GM18519 (cell line): ENCODE measurements around the gene RNF26.

Experiments
- ATAC-seq: cut with Tn5 transposase; IDR thresholded peaks from one replicate; pipeline ENCODE4 v1.9.1; 2021; ENCODE audit warnings: mild to moderate bottlenecking, moderate library complexity; ENCODE audit not compliant: unreplicated experiment, low FRiP score

The RNF26 gene

DNA sequence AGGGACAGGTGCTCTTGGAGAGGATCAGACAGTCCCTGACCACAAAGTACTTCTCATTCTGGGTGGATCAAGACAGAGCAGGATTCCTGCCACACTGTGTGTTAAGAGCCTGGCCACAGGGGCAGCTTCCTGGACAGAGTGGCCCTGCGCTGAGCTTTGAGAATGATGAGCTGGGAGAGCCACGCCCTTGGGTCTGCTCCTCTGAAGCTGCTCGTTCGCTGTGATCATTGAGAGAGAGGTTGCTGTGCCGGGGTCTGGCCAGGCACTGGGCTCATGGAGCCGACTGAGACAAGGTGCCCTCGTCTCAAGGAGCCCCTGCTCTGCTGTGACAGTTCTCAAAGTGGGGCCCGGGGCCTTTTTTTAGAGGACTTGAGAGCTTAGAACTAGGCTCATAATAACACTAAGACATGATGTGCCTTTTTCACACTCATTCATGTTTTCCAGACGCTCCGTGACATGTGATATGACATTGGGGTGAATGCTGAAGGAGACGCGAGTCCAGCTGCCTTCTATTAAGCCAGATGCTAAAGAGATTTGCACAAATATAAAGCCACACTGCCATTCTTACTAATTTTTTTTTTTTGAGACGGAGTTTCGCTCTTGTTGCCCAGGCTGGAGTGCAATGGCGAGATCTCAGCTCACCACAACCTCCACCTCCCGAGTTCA lies 13.7 kb downstream of the RNF26 start:
- no peak for ATAC-seq

DNA sequence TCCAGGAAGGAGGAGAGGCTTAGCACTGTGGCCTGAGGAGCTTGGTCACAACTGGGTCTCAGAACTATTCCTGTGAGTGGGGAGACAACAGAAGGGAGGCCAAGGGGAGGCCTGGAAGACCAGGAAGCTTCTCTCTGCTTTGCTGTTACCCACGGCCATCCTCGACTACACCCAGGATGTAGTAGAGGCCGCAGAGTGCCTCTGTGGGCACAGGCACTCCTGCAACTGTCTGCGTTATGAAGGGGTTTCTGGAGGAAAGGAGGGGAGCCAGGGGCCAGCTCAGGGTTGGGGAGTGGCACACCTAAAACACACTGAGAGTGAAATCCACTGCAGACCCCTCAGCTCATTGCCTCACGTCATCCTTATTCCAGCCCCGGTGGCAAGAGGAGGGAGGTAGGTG lies 16.0 kb downstream of the RNF26 start:
- no peak for ATAC-seq

DNA sequence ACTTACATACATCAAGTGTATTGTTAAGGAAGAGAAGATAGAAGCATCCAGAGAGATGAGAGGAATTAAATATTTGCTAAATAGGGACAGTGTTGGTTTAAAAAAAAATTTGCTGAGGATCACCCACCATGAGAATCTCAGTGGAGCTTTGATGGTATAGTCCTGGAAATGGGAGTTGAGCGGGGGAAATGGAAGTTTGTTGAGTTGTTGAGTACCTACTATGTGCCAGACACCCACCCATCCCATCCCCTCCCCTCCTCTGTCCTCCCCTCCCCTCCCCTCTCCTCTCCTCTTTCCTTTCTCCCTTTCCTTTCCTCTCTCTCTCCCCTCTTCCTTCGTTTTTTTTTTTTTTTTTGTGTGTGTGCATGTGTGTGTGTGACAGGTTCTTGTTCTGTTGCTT lies 16.9 kb downstream of the RNF26 start:
- no peak for ATAC-seq

DNA sequence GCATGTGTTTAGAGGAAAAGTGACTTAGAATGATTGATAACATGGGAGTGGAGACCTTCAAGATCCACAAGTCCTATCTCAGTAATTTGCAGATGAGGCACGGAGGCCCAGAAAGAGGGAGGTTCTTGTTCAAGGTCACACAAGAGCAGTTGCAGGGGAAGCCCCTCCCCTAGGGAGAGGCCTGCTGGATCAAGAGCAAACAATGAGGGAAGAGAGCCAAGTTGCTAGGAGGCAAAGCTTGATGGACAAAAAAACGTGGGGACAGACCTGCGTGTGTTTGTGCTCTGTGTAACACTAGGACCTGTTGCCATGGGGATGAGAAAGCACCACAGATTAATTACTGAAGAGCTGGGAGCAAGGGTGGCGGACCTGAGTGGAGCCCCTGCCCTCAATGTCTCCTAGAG lies 18.5 kb downstream of the RNF26 start:
- ATAC-seq, result no peak

DNA sequence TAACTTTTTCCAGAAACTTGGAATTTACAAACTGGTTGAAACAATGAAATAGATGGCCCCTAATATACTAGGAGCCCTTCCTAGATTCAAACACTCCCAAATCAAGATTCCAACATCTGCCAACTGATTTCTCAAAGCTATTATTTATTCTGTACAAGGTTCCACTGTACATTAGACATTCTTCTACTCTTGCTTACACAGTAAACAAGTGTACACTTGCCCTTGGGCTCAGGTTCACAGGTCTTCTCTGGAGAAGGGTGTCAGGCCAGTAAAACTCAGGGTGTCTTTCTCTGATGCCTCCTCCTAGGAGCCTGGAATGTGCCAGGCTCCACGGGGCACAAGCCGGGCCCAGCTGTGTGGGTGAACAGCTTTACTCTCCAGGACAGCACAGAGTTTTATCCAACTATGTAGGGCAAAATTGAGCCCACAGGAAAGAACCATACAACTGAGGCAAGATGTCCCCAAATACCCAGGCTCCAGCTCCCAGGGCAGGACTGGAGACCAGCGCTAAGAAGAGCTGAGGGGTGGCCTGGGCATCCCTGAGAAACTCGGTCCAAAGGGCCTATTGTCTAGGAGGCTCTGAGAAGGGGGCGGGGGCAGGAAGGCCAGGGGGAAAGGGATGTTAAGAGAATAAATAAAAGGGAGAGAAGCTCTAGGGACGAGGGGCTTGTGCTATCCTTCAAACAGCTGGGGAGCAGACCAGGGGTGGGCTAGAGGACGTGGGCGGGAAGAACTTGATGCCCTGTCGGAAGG lies 20.9 kb downstream of the RNF26 start:
- ATAC-seq, result no peak

DNA sequence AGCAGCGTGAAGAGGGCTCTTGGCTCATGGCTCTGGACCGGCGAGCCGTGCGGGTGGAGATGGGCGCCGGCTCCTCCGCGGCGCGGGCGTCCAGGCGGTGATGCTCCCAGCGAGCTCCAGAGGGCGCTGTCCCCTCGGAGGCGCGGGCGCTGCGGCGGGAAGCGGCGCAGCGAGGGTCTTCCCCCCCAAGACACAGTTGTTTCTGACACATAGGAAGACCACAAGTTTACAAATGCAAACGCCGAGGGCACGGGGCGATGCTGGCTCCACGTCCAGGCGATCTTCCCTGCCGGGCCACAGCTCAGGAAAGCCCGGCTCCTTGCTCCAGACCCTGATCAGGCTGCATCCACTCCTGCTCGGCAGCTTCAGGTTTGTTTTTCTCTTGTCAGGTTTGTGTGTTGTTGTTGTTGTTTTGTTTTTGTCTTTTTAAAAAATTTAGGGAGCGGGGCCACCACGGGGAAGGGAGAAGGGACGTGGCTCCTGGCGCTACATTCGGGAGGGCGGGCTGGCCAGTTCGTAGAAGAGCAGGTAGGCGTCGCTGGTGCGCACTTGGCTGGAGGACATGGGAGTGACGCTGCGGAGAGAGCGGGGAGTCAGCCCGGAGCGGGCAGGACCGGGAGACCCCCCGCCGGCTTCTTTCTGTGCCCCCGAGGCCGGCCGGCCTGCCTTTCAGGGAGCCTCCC lies 22.2 kb downstream of the RNF26 start:
- ATAC-seq, result no peak

DNA sequence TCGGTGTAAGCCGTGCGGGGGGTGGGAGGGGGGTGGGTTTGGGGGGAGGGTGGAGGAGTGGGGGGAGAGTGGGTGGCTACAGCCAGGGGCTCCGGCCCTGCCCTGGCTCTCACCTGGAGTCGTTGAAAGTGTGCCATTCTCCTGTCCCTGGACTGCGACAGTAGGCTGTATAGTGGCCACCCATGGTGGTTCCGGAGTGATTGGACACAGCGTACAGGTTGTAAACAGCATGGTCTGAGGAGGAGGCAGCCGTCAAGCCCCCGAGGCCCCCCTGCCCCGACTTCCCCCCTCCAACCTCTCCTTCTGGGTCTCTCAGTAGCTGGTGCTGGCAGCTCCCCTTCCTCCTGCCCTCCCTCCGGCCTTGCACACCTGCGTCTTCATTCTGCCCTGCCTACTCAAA lies 22.7 kb downstream of the RNF26 start:
- no peak for ATAC-seq

DNA sequence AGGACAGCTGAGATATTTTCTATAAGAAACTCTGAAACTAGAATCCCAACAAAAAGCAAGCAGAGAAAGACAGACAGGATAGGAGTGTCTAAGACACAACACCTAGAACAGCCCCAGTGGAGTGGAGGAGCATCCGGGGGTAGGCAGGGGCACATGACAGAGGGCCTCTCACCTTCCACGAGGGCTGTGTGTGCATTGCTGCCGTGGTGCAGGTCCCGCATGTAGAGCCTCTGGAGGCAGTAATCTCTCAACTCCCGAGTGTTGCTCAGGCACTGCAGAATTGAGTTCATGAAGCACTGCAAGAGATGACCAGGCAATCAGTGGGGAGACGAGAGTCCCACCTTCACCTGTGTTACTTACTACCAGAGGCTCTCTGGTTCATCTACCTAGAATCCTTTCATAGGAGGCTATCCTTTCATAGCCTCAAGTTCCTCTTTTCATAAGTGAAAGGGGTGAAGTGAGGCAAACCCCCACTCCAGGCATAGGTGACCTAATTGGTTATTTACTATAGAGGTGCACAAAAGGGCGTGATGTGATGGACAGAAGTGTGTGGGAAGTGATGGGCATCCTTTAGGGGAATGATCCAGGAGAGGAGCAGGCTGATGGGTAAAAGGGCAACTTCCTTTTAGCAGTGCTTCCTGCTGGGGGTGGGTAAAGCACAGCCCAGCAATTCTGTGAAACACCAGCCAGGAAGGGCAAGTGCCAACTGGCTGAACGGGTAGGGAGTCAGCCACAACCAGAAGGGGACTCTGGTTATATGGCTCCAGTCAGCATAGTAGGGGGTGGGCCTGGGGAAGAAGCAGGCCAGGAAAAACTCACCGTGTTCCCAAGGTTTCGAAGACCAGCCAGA lies 25.3 kb downstream of the RNF26 start:
- no peak for ATAC-seq

DNA sequence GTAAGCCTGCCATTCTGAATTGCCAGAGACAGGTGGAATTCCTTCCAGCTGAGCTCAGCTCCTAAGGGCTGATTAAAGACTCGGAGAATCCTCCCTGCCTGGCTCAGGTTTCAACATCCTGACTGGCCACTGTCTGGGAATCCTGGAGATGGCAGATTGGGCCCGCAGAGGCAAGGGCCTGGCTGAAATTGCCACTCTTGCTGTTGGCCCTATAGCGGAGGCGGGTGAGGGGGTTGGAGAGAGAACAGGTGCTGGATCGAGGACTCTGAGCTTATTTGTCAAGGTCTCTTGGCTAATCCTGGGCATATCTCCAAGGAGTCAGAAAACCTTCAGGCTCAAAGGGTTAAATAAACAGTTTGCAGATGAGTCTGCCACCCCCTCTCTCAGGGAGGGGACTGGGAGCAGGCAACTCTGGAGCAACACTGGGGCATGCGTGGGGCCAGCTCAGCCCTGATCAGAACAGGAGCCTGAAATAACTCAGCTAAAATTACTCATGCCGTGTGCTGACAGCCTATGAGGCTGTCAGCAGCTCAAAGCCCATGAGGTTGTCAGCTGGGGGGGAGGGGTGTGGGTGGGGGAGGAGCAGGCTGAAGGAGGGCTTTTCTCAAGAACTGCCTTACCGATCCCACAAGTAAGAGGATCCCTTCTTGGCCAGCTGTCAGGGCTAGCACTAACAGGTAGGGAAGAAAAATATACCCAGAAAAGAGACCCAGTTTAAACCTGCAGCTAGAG lies 26.9 kb downstream of the RNF26 start:
- no peak for ATAC-seq

DNA sequence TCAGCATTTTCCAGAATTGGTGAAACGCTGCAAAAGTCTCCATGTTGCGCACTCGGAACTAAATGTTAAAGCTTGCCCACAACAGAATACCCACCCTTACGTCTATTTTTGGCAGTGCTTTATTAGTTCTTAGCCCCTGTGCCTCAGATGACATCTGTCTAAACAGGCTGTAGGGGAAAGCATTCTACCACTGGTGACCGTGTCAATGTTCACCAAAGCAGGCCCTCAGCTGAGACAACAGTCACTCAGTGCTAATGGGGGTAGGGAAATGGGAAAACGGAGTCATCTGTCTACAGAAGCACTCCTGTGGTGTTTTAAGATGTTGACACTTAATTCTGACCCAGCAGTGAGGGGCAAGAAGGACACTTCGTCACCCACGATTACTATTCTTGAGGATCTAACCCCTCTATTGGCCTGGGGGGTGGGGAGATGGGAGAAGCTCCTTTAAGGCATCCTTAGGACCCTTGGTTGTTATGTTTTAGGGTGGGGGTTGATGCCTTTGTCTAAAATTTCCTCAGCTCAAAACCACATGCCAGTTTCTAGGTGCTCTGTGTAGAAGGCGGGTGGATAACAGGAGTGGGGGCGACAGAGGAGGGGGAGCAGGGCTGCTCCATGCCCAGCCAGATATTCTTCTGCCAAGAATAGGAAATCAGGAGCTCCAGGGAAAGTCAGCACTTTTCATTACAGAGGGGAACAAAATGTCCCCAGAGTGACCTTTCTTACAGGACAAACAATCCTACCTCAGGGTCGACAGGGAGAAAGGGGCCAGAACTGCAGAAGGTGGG lies 27.8 kb downstream of the RNF26 start:
- no peak for ATAC-seq

DNA sequence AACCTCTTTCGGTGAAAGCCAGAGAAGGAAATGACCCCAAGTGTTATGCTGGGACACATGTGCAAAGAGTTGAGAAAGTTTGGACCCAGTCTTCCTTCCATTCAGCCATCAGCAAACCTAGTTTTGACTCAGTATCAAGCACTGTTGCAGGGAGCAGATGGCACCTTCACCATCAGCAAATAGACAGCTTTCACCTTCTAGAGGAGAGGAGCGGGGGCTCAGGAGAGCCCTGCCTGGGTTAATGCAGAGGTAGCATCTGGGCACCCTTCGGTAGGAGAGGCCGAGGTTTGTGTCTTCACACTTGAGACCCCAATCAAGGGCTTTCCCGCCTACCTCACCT lies 28.4 kb downstream of the RNF26 start:
- no peak for ATAC-seq

DNA sequence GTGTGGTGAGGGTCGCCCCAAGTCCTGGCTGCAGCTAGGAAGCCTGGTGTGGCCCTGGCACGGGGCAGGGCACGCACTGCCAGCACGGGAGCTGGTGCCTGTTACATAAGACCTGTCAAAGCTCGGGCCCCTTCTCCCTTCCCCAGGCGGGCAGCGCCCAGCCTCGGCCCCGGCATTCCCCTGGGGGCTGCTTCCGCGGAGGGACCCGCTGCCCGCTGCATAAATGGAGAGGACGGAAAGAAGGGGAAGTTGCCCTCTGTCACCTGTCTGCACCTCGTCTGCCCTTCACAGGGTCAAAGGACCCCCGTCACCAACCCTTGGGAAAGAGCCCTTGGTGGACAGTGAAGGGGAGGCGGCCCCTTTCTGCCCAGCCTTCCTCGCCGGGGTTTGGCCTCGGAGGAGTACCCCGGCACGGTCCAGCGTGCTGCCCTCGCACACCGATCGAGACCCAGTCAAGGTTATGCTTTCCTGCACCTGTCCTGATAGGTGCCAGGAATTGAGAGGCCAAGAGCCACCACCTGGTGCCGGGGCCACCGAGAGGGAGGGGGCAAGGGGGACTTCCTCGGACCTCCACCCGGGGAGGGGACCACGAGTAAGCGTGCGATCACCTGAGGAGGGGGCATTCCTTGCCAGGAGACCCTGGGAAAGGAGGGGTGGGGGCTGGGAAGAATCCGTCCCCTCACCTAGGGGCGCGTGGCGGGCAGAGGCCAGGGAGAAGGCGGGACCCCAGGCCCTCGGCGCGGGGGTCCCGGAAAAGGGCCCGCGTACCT lies 28.9 kb downstream of the RNF26 start:
- ATAC-seq, result no peak

DNA sequence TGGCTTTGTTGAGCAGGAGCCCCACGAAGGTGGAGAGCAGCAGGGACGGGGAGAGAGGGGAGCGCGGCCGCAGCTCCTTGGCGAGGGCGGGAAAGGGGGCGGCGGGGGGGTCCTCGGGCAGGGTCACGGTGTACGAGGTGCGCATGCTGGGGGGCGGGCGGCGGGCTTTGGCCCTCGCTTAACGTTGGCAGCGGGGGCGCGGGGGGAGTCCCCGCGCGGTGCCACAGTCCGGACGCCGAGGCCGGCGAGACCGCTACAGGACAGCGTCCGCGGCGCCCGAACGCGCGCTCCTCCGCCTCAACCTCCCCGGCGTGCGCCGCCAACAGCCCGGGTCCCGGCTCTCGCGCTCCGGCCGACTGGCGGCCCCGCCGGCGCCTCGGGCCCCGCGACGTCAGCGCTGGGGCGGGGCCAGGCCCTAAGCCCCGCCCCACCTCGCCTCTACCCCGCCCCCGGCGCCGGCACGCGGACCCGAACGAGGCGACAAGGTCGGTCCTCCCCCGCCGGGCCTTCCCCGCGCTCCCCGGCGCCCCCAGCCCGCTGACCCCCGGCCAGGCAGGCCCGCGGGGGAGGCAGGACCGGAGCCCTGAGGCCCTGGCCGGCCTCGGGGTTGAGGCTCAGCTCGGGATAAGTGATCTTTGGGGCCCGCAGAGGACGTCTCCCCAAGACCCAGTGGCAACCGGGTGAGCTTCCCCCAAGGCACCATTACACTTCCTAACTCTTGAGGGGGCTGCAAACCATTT lies 29.7 kb downstream of the RNF26 start:
- no peak for ATAC-seq

DNA sequence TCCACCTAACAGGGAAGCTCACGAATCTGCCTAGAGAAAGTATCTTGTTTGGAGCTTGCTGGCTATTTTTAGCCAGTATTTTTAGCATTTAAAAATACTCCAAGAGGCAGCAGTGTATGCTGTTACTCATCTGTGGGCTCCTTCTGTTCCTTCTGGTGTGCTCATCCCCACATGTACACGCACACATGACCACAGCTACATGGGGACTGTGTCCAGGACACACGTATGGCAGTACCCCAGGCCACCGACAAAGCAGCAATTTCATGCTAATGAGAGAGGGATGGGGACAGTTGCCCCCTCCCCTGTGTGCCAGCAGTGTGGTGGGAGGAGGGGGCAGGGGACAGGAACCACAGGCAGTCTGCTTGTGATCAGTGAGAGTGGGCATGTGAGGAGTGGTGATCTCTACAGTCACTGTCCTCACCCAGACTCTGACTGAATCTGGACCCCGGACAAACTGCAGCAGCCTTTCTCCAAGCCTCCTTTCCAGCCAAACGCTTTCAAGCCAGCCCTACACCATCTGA lies 30.8 kb downstream of the RNF26 start:
- ATAC-seq, result no peak

DNA sequence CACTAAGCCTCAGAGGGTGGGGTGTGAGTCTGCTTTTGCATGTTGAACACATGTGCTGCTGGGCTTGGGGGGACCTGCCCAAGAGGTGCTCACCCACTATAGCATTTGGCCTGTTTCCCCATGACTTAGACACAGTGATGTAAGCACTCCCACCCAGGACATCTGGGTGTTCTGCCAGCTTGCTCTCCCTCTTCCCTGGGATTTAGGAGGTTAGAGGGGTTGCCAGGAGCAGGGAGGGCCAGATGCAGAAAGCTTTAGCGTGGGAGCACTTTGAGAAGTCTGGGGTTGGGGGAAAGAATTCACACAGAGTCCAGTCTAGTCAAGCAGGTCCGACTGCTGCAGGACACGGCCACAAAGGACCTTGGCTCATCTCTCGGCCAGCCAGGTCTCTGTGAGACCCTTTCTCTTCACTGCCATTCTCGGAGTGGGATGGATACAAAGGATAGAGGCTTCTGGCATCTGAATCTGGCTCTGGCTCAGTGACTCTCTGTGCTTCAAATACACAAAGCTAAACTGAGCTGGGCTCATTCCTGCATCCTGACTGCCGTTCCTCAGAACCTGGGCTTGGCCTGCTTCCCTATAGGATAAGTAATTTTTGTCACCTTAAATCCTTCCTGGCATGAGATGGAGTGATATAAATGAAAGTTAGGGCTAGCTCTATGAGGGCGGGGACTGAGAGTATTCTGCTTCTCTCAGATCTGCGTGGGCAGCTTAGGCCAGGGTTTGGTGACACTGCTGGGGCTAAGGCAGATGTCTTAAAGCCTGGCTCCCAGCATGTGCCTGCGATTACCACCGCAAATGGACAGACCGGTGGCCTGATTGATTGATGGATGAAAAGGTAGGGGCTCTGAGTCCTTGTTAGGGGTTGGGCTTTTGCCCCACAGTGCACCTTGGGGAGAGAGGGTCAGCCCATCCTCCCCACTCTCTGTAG lies 32.6 kb downstream of the RNF26 start:
- no peak for ATAC-seq

DNA sequence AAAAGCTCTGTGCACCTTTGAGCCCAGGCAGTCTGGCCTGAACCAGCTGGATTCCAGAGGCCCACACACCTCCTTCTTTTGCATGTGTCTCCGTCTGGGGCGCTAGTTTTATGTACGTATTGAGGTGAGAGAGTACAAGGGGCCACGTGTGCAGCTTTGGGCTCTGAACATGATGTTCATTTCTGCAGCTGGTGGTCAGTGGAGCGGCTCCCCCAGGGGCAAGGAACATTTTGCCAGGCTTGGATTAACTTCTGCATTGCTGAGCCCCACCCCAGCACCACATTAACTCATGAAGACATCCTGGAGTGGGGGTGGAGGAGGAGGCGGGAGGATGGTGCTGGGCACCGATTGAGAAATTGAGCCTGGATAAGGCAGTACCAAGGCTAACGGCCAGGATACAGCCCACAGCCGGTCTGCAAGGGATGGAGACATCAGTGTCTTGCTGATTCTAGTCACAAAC lies 33.4 kb downstream of the RNF26 start:
- no peak for ATAC-seq
